Measurements from ENCODE around the gene TOMM20. TPM values are rescaled to one million over a fixed set of nuclear protein-coding genes. Genes with fewer than 3 reads are reported as not detected.

Gene TOMM20
- total and polyA plus RNA-seq, 2 experiments from 2014 or later: 71.8 to 114 TPM

- Histone ChIP-seq H3K4me1 (ENCODE audit: low read depth) (no peaks in the 10 kb centered on the region), H3K9me3 (ENCODE audit: low read depth) (no peaks in the 10 kb centered on the region), H3K27ac (no peak overlapping the region), H3K27me3 (no peaks in the 10 kb centered on the region), H3K36me3 (peaks cover 27% of the 10 kb centered on the region), H3K4me3 (no peak overlapping the region)
- no peak for DNase-seq (ENCODE audit: low read depth in 1 of 2, low spot score in 1 of 2)
- TF ChIP-seq CTCF (IDR thresholded peaks at IDR 0.05; ENCODE audit: low read depth, low read length): no peak
Measured at GRCh38 chr1:235106457-235106856, 22.2 kb downstream of the TOMM20 start.

- peak in 1 of 2 donors; percentile 51 for DNase-seq (ENCODE audit: low read depth in 1 of 2, low spot score in 1 of 2)
- no peaks in the 10 kb centered on the region for H3K9me3 ChIP-seq (ENCODE audit: low read depth)
- H3K4me1 ChIP-seq (ENCODE audit: low read depth): no peaks in the 10 kb centered on the region
- H3K27me3 ChIP-seq: no peaks in the 10 kb centered on the region
- no peak overlapping the region for H3K4me3 ChIP-seq
- TF ChIP-seq CTCF (IDR thresholded peaks at IDR 0.05; ENCODE audit: low read depth, low read length): no peak
- H3K27ac ChIP-seq: no peak overlapping the region
- H3K36me3 ChIP-seq: peaks cover 15% of the 10 kb centered on the region
Measured at GRCh38 chr1:235105051-235106043, 23.3 kb downstream of the TOMM20 start.

- no peaks in the 10 kb centered on the region for H3K9me3 ChIP-seq (ENCODE audit: low read depth)
- TF ChIP-seq CTCF (IDR thresholded peaks at IDR 0.05; ENCODE audit: low read depth, low read length): no peak
- H3K36me3 ChIP-seq: no peaks in the 10 kb centered on the region
- DNase-seq (ENCODE audit: low read depth in 1 of 2, low spot score in 1 of 2): no peak
- H3K4me3 ChIP-seq: no peak overlapping the region
- H3K4me1 ChIP-seq (ENCODE audit: low read depth): no peaks in the 10 kb centered on the region
- no peak overlapping the region for H3K27ac ChIP-seq
- no peaks in the 10 kb centered on the region for H3K27me3 ChIP-seq
Measured at GRCh38 chr1:235102993-235103411, 25.6 kb downstream of the TOMM20 start.

GRCh38 chr1:235102259-235102582 lies 26.4 kb downstream of the TOMM20 start:
- no peaks in the 10 kb centered on the region for H3K9me3 ChIP-seq (ENCODE audit: low read depth)
- H3K36me3 ChIP-seq: no peaks in the 10 kb centered on the region
- no peak overlapping the region for H3K27ac ChIP-seq
- H3K4me3 ChIP-seq: no peak overlapping the region
- H3K4me1 ChIP-seq (ENCODE audit: low read depth): no peaks in the 10 kb centered on the region
- DNase-seq (ENCODE audit: low read depth in 1 of 2, low spot score in 1 of 2): no peak
- TF ChIP-seq CTCF (IDR thresholded peaks at IDR 0.05; ENCODE audit: low read depth, low read length): no peak
- no peaks in the 10 kb centered on the region for H3K27me3 ChIP-seq

GRCh38 chr1:235101558-235102258 lies 26.9 kb downstream of the TOMM20 start:
- no peak for DNase-seq (ENCODE audit: low read depth in 1 of 2, low spot score in 1 of 2)
- Histone ChIP-seq H3K9me3 (ENCODE audit: low read depth) (no peaks in the 10 kb centered on the region), H3K36me3 (no peaks in the 10 kb centered on the region), H3K4me3 (no peak overlapping the region), H3K27me3 (no peaks in the 10 kb centered on the region), H3K4me1 (ENCODE audit: low read depth) (no peaks in the 10 kb centered on the region), H3K27ac (no peak overlapping the region)
- TF ChIP-seq CTCF (IDR thresholded peaks at IDR 0.05; ENCODE audit: low read depth, low read length): no peak
